ENCODE results near the gene PPP1R14D. TPM values are rescaled to one million over a fixed set of nuclear protein-coding genes. Genes with fewer than 3 reads are reported as not detected.

The PPP1R14D gene
- total RNA-seq, 1 experiment from 2014 or later: not detected

GRCh38 chr15:40807888-40808461 is 20.5 kb downstream of the PPP1R14D start:
- BruUV-seq (replicated peaks): TSS peak; percentile 53
- H2AFZ ChIP-seq (ENCODE audit: low read depth, low read length, poor library complexity, severe bottlenecking): no peak overlapping the region
- H3K9me2 ChIP-seq (ENCODE audit: insufficient read depth): no peaks in the 10 kb centered on the region
- ATAC-seq (no peak), DNase-seq (ENCODE audit: low read depth, low spot score) (no peak)
- peak overlapping the region; percentile 97 for H3K9ac ChIP-seq (ENCODE audit: low read length)
- H3K9me3 ChIP-seq (ENCODE audit: control insufficient read depth in 1 of 2, insufficient read depth in 1 of 2, low read depth in 1 of 2, low read length in 2 of 2): no peaks in the 10 kb centered on the region
- H3K27ac ChIP-seq (ENCODE audit: low read depth, low read length): peak overlapping the region; percentile 97
- no peaks in the 10 kb centered on the region; a peak in 2 of 4 replicates for H3K36me3 ChIP-seq (ENCODE audit: control insufficient read depth in 1 of 2, insufficient read depth in 2 of 2, low read length in 2 of 2)
- H4K20me1 ChIP-seq (ENCODE audit: insufficient read depth): no peaks in the 10 kb centered on the region
- no peak for TF ChIP-seq SIN3A (IDR thresholded peaks at IDR 0.05; ENCODE audit: low read depth)
- no peak for TF ChIP-seq ZNF274 (IDR thresholded peaks at IDR 0.05; ENCODE audit: low read depth, low read length)
- TF ChIP-seq CEBPB (IDR thresholded peaks at IDR 0.05; ENCODE audit: low read depth): no peak
- no peak for TF ChIP-seq CTCF (IDR thresholded peaks at IDR 0.05 in 2 of 3, conservative IDR thresholded peaks at IDR 0.05 in 1 of 3; ENCODE audit: borderline replicate concordance in 1 of 3, insufficient read depth in 1 of 3, low read depth in 2 of 3, low read length in 2 of 3)
- TF ChIP-seq ZBTB33 (IDR thresholded peaks at IDR 0.05; ENCODE audit: extremely low read depth, insufficient replicate concordance, low read length): no peak
- no peak for TF ChIP-seq ZFX (IDR thresholded peaks at IDR 0.05)
- TF ChIP-seq EGR1 (IDR thresholded peaks at IDR 0.05; ENCODE audit: low read depth): no peak
- no peak for TF ChIP-seq JUND (IDR thresholded peaks at IDR 0.05)
- H3K79me2 ChIP-seq (ENCODE audit: insufficient read depth, low read length): peaks cover 22% of the 10 kb centered on the region
- RAD21 ChIA-PET (ENCODE audit: low non-redundant PET in 1 of 2, low total read pairs in 2 of 2, uncharacterized antibody in 2 of 2, unreplicated experiment in 2 of 2): no interaction called here
- H3K4me3 ChIP-seq (replicated peaks in 1 of 2; ENCODE audit: low read depth in 1 of 2, low read length in 2 of 2): peak overlapping the region; percentile 97 to 100
- H3K4me1 ChIP-seq (ENCODE audit: control insufficient read depth in 1 of 2, insufficient read depth in 2 of 2, low read length in 2 of 2): peaks cover 7 to 17% of the 10 kb centered on the region in 2 experiments; a peak in 3 of 4 replicates
- CTCF ChIA-PET: interaction anchor here (1.2 to 2.2 kb wide), 3 partner anchors 51 to 65 kb away, joined by 3 to 7 read pairs (median 4); no protein-coding TSS in a partner anchor
- H3K27me3 ChIP-seq (ENCODE audit: insufficient read depth, low read length): no peaks in the 10 kb centered on the region
- peak overlapping the region; percentile 93 for H3K4me2 ChIP-seq (ENCODE audit: low read length)
- intact Hi-C loops (cut with micrococcal nuclease): no loop called here
- POLR2A ChIA-PET: interaction anchor here (1.3 to 1.6 kb wide), 3 partner anchors 14 to 65 kb away, joined by 3 to 9 read pairs (median 4); no protein-coding TSS in a partner anchor

Data from HCT116 (cell line).